ENCODE results near the gene TTLL12.

Gene TTLL12

DNA sequence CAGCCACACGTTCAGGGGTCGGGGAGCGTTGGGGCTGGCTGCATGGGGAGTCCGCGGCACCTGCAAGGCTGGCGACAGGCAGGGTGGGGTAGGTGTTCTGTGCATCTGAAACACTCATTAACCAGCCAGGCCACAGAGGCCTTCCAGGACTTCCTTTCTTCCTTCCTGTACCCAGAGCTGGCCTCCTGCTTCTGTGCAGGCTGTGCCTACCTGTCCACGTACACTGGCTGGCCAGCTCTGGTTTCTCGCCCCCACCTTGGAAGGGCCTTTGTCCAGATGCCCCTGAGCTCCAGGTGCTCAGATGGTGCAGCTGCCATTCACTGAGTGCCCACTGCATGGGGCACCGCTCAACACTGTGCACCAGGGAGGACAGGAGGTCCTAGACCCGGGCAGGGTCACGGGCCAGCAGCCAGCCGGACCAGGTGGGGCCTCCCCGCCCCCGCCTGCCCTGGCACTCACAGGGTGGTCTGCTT lies 15.9 kb downstream of the TTLL12 start:
- no peak for DNase-seq

DNA sequence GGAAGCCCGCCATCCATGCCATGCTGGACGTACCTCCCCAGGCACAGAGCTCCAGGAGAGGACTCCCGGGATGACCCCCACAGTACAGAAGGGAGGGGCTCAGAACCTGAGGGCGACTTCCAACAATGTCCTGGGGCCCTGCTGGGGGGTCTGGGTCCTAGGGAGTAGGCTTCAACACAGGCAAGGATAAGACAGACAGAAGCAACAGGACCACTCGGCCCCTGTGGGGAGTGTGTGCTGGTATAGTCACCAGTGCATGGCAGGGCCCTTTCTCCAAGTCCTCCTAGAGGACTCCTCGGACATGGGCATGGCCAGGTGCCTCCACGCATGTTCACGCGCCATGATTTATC lies 16.8 kb downstream of the TTLL12 start:
- DNase-seq = no peak

DNA sequence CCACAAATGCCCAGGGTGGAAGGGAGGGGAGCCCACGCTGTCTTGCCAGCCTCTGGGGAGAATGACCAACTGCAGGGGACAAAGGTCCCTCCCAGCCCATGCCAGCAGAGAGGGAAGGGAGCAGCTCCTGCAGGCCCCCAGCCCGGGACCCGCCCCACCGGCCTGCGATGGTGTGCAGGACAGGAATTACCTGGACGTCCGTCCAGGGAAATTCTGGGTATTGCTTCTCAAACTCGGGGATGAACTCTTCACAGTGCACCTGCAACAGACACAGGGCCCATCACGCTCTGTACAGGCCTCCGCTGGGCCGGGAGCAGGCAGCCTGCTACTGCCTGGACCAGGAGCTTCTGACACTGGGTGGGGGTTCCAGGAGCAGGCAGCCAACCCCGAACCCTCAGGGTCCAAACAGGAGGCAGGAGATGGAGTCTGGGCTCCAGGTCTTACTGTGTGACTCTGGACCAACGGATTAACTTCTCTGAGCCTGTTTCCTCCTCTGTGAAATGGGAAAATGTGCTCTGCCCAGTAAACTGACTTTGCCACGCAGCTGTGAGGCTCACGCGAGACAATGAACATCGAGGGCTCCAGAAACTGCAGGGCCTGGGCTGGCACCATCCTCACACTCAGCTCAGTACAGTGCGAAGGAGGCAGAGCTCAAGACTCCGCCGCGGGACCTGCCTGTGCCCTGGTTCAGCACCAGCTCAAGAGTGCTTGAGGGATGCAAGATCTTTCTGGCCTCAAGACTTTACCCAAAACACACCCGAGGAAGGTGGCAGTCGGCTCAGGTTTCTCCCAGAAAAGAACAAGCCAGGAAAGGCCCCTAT lies 17.4 kb downstream of the TTLL12 start:
- no peak for DNase-seq

DNA sequence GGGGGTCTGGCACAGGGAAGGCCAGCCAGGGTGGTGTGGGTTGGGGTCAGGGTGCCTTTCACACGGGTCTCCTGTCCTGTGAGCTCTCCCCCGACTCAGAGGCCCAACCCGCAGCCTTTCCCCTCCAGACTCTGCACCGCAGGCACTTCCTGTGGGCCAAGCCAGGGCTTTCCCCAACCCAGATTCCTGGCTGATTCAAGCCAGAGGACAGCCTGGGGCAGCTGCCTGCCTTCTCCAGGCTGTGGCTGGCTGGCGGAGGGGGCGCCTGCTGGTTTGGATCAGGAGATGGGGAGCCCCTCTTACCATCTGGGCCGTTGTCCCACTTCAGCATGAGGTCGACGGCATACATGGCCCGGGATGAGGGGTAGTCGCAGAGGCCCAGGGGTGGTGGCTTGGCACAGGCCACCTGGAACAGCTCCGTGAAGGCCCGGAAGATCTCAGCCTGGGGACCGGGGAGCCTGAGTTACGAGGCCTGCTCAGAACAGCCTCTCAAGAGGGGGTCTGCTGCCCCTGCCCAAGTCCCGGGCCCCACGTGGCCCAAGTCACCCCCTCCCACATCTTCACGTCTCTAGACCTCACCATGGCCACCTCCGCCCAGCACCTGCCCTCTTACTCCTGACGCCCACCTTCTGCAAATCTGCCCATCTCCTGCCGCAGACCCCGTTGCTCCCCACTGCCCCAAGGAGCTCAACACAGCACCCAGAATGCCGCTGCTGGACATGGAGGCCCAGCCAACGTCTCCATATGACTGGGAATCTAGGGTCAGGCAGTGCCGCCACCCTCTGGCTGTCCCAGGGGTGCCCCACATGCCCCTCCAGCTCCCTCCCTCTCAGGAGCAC lies 18.2 kb downstream of the TTLL12 start:
- DNase-seq = no peak

DNA sequence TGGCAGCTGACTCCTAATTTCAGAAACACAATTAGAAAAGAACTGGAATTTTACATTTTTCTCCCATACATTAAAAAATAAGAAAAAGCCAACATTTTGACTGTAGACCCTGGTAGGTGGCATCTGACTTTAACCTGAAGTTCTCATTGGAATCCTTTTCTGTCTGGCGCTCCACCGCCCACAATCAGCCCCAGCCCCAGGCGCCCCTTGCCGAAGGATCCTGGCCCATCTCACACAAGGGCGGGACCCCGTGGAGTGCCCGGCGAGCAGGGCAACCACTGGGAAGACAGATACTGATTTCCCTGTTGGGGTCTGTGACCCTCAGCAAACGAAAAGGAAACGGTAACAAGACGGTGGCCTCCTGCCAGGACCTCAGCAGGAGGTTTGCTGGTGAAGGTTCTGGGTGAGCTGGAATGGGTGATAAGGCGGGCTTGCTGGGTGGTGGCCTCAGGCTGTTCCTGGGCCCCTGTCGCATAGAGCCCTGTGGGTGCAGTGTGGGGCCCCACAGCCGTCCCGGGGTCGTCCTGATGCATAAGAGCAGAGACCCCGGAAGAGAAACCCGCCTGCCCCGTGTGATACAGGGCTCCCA lies 19.8 kb downstream of the TTLL12 start:
- DNase-seq = no peak

DNA sequence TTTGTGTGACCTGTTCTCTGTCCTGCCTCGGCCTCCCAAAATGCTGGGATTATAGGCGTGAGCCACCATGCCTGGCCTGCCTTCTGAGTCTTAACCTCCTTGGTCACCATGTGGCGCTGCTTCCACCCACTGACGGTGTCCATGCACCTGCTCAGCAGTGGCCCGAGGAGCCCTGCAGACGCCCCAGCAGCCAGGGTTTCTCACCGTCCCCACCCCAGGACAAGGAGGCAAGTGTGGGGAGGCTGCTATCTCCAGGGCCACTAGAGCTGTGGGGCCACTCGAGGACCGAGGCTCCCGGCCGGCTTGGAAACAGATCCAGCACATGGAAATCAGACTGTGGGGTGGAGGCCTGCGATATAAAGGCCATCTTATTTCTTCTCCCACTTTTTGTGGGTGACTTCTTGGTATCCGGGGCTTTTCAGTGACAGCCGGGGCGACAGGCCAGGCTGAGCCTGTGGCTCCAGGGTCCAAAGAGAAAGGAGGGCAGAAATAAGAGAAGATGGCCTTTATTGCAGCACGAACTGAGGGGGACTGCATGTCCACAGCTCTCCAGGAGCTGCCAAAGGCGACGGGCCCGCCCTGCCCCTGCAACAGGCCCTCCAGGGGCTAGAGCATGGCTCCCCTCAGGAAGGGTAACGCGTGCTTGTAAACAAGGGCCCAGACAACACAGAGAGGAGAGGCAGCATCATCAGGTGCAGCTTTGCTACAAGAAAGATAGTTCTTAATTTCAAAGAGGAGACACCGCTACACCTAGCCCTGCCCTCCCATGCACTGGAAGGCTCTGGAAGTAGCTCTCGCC lies 20.6 kb downstream of the TTLL12 start:
- DNase-seq = no peak

DNA sequence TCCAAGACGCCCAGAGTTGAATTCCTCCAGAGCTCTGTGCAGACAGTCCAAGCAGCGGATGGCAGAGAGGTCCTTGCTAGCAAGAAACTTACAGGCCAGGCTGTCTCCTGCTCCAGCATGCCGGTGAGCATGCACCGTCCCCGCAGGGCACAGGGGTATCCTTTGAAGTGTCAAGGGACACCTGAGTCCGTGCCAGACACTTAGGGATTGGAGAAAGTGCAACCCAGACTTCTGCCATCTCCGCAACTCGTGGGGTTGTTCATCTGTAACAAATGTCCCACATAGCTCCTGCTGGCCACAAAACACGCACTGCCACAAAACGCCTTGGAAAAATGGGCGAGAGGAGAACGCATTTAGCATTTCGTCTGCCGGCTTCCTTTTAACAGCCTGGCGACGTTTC lies 22.3 kb downstream of the TTLL12 start:
- DNase-seq = no peak

DNA sequence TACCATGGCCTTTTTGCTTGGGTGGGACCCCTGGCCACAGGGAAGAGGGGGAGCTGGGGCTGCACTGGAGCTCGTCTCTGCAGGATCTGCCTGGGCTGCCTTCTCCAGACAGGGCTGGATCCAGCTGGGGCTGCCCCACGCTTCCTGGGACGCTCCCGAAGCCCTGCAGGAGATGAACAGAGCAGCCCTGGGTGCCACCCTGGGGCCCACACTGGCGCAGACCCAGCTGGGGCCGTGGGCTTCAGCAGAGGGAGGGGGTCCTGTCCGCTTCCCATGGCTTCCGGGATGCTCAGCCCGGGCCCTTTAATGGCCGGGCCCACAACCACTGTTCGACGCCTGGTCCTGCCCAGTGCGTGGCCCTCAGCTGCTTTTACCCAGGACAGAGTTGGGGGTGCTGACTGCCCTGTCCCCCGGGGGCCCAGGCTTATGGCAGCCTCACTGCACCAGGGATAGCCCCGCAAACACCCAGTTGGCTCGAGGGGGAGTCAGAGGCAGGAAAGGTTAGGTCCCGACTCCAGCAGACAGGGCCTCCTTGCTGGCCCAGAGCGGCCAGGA lies 23.6 kb downstream of the TTLL12 start:
- DNase-seq = no peak

DNA sequence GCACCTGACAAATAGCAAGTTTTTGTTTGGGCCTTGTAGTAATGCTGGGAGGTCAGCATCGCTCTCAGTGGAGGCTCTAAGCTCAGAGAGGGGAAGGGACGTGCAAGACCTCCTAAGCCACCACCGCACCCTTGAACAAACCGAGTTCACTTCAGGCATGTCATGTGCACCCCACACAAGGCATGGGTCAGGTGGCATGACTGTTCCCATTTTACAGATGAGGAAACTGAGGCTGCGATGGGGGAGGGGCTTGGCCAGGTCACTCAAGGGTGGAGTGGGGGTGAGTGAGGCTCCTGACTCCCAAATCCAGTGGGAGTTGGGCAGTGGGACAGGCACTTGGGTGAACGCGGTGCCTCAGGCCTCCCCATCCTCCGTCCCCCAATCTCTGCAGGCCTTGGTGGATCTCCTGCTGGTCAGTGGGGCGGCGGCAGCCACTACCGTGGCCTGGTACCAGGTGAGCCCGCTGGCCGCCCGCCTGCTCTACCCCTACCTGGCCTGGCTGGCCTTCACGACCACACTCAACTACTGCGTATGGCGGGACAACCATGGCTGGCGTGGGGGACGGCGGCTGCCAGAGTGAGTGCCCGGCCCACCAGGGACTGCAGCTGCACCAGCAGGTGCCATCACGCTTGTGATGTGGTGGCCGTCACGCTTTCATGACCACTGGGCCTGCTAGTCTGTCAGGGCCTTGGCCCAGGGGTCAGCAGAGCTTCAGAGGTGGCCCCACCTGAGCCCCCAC lies 24.4 kb downstream of the TTLL12 start:
- no peak for DNase-seq

DNA sequence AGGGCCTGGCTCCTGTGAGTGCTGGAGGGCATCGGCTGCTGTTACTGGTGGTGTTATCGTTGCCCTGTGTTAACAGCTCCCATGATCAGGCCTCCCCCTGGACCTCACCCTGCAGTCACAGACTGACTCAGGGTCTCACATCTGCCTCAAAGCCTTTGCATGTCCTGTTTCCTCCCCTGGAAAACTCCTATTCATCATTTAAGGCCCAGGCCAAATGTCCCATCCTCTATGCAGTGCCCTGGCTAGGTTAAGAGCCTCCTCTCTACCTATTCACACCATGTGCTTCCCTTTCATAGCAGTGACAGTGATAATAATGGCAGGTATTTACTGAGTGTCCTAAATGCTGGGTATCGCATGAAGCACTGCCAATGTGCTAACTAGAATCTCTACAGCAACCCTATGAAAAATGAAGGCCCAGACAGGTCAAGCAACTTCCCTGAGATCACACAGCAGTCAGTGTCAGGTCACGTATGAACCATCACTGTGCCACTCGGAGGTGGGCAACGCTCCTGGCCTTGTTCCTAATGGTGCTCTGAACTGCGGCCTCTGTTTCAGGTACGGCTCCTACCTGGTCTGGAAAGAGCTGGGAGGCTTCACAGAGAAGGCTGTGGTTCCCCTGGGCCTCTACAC lies 26.3 kb downstream of the TTLL12 start:
- DNase-seq = no peak

DNA sequence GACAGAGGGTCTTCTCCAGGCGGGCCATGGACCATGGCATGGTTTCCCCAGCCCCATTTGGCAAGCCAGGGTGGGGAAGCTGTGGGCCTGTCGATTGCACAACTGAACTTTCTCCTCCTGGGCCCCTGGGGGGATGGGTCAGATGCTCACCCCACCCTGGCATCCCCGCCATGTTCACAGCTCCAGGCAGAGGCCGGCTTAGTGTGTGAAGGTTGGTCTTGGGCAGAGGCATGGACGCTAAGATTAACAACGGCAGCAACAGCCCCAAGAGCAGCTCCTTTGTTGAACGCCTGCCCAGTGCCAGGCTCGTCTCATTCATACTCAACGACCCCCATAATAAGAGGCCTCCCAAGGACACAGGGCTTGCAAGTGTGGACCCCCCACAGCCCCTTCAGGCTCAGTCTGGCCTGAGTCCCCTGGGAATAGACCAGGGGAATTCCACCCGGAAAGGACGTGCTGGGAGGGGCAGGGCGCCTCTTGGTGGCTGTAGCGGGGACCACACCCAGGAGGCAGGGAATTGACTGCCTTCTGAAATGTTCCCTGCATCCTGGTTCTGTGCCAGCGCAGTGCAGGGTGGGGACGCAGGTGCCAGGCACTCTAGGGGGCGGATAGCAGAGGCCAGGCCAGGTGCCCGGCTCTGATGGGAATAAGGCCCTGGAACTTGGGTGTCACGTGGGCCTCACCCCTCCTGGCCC lies 27.3 kb downstream of the TTLL12 start:
- no peak for DNase-seq

DNA sequence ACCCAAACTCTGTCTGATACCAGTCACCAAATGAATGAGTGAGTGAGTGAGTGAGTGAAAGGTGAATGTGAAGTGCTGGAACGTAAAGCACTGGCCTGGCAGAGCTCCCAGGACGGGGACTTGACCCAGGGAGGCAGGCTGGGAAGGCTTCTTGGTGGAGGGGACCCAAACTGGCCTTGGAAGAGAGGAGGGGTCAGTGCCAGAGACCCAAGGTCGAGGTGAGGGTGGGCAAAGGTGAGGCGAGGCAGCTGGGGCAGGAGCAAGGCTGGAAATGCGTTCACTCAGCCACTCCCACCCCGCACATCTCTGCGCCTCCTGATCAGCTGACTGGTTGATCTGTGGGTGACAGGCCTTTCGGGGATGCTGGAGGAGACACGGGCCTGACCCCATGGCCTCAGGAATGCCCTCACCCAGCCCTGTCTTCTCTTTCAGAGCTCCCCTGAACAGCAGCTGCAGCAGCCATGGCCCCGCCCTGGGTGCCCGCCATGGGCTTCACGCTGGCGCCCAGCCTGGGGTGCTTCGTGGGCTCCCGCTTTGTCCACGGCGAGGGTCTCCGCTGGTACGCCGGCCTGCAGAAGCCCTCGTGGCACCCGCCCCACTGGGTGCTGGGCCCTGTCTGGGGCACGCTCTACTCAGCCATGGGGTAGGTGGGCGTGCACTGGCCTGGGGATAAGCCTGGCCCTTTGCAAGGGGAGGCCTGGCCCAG lies 28.0 kb downstream of the TTLL12 start:
- DNase-seq = no peak

DNA sequence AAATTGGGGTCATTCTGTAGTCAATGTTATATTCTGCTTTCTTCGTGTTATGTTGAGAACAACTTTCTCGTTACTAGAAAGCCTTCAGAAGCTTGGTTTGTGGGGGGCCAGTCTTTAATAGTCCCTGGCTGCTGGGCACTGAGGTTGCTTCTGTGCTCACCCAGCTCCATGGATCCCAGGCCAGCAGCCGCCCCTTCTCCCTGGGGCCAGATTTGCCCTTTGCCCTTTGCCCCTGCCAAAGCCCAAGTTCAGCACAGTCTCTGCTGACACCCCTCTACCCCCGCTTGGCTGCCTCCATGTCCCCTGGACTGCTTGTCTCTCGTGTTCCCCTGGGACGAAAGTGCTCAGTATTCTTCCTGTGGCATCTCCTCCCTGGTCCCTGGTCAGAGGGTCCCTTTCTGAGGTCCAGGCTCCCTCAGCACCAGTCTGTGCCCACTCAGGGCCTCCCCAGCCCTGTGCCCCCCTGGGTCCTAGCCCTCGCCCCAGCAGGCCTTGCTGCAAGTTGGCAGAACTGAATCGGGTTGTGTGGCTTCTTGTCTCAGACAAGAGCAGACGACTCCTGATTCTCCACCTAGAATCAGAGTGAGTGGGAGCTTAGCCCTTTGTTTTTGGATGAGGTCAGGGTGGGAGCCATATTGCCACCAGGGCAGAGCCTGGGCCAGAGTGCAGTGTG lies 28.9 kb downstream of the TTLL12 start:
- DNase-seq = no peak

DNA sequence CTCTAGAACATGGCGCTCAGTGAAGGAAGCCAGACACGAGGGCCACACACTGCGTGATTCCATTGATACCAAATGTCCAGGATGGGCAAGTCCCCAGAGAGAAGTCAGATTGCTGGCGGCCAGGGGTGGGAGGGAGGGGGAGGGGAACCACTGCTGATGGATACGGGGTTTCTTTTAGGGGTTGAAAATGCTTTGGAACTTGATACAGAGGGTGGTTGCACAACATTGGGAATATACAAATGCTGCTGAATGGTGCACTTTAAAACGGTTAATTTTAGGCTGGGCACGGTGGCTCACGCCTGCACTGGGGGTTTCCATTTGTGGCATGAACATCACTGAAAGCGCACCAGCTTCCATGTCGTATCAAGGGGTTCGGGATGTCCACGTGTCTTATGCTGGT lies 30.5 kb downstream of the TTLL12 start:
- DNase-seq = no peak

DNA sequence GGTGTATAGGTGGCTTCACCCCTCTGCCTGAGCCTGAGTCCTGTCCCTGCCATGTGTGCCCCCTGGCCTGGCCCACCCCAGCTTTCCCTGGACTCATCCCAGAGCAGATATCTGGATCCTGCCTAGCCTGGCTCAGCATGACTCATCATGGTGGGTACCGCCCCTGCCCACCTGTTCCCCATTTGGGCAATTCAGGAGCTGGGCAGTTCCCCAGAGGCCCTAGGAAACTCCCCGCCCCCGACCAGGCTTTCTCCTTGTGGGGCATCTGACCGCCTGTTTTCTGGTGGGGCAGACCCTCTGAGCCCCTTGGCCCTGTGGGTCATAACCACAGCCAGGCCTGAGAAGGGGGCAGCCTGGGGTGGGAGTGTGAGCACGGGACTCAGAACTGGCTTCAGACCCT lies 31.1 kb downstream of the TTLL12 start:
- no peak for DNase-seq

DNA sequence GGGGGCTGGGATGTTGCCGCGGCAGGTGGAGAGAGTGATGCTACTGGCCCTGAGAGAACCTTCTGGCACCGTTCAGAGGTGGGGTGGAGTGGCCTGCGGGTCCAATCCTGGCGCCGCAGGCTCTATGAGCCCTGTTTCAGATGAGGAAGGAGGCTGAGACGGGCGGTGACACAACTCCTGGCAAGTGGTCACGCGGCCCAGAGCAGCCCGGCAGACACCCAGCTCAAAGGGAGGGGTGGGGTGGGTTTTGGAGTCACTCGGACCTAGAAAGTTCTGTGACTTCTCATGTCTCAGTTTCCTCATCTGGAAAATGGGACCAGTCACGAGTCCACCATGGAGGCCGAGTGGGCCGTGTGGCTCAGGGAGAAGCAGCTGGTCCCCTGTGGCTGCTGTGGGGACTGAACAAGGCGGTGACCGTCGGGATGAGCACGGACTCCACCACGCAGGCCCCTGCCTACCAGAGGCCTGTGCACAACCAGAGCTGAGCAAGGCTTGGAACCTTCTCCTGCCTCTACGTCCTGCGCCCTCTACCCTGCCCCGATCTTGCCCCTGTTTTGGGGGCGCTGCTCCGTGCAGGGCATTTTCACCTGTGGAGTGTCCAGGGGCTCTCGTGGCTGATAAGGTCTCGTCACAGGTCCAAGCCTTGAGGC lies 31.9 kb downstream of the TTLL12 start:
- no peak for DNase-seq

DNA sequence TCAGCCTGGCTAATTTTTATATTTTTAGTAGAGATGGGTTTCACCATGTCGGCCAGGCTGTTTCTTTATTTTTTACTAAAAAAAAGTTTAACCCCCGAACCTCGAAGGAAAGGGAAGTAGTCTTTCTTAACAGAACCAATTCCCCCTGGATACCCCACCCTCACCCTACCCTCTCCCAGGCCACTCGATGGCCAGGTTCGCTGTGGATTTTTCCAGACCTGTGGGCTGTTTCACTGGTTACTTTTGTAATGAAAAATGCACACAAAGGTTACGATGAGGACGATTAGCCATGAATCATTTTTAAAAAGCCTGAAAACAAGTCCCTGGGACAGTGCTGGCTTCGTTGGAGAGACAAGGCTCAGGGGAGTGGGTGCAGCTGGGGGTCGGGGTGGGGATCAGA lies 33.0 kb downstream of the TTLL12 start:
- no peak for DNase-seq

DNA sequence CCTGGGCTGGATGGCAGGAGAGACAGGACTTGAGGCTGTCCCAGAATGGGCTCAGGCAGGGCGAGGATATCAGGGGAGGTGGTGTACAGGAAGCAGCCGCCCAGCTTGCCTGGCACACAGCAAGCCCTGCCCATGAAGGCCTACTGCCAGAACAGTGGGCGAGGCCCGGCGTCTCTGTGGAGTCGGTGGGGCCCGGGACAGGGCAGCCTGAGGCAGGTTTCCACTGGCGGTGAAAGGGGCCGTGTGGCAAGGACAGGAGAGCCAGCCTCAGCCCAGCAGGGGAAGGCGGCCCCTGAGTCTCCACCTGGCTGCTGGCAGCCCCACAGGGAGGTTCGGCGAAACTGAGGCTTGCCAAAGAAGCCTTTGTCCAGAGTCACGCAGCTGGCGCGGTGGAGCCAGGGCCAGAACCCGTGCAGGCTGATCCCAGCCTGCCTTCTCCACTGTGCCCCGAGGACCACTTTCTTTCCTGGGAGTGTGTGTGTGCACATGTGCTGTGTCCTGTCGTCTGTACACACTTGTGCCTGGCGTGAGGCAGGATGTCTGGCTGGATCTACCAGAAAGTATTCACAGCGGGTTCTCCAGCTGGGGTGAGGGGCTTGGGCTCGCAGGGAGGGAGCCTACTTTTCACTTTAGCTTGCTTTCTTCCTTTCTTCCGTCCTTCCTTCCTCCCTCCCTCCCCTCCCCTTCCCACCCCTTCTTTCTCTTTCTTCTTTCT lies 34.4 kb downstream of the TTLL12 start:
- peak; percentile 61 for DNase-seq

Measured in activated CD4-positive, alpha-beta T cell treated with anti-CD3 and anti-CD28 coated beads, Interleukin-2, amount 50 U/mL, for 1 hour (primary cell).